Measurements from ENCODE around the gene DBX1.

DBX1 gene

GRCh38 chr11:20155683-20156279 lies 4.5 kb downstream of the DBX1 start:
- no peak overlapping the region for H3K27ac ChIP-seq
- no peak for DNase-seq (ENCODE audit: low spot score)
- TF ChIP-seq CTCF (IDR thresholded peaks at IDR 0.05) = no peak
- H3K4me3 ChIP-seq = peak overlapping the region; percentile 62

- TF ChIP-seq CTCF (IDR thresholded peaks at IDR 0.05) = no peak
- H3K4me3 ChIP-seq = no peak overlapping the region
- H3K27ac ChIP-seq = no peak overlapping the region
- DNase-seq (ENCODE audit: low spot score) = no peak
Observed at GRCh38 chr11:20154381-20154780, 5.9 kb downstream of the DBX1 start.

DNA sequence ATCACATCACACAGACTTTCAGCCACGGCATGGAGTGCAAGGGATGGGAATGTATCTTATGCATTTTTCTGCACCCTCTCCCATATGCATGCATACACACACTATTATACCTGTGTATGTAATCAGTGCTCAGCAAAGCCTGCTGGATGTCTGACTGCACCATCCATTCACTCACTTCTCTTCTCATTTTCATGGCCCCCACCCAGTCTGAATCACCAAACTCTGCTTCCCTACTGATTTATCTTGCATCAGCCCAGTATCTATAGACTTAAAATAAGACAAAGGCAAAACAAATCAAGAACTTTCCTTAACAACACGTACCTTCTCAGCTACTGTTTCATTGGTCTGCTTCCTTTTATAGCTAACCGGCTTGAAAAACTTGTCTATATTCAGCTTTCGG lies 21.6 kb downstream of the DBX1 start:
- no peak for DNase-seq (ENCODE audit: low spot score)
- no peak for TF ChIP-seq CTCF (IDR thresholded peaks at IDR 0.05)
- Histone ChIP-seq H3K4me3 (no peak overlapping the region), H3K27ac (no peak overlapping the region)

- no peak overlapping the region for H3K4me3 ChIP-seq
- TF ChIP-seq CTCF (IDR thresholded peaks at IDR 0.05) = no peak
- DNase-seq (ENCODE audit: low spot score) = no peak
- no peak overlapping the region for H3K27ac ChIP-seq
Observed at GRCh38 chr11:20137637-20138036, 22.6 kb downstream of the DBX1 start.

DNA sequence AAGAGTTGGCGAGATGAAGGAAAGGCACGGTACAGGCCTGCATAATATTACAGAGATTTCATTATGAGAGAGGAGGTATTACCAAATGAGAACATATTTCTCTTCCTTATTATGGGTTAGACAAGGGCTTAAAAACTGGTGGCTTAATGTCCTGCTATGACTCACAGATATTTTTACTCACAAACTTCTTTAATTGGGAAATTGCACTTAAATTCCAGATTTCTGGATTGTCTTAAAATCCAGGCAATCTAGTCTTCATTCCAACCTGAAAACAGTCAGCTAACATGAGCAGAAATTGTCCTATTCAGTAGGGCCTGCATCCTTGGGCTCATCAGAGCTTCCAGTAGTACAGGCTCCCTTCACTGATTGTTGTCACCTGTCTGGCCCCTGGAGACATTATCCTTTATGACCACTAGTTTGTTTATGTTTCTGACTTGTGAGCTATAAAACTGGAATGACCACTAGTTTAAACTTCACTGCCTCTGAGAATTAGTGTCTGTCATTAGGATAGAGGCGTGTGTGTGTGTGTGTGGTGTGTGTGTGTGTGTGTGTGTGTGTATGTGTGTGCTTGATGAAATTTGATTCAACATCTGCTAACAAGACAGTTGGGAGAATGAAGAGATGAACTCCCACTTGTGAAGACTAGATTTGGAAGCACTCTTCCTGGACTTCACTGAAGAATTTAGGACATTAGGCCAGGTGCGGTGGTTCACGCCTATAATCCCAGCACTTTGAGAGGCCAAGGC lies 25.1 kb downstream of the DBX1 start:
- DNase-seq (ENCODE audit: low spot score) = no peak
- no peak overlapping the region for H3K27ac ChIP-seq
- TF ChIP-seq CTCF (IDR thresholded peaks at IDR 0.05) = no peak
- H3K4me3 ChIP-seq = no peak overlapping the region

- peak overlapping the region; percentile 73 for H3K4me3 ChIP-seq
- no peak for DNase-seq (ENCODE audit: low spot score)
Observed at GRCh38 chr11:20132667-20133039, 27.6 kb downstream of the DBX1 start.

More at GRCh38 chr11:20132667-20133039, 27.6 kb downstream of the DBX1 start:
- no peak overlapping the region for H3K27ac ChIP-seq
- no peak for TF ChIP-seq CTCF (IDR thresholded peaks at IDR 0.05)

Data from coronary artery (tissue), 2 donors.